ENCODE measurements around the gene BCDIN3D.

- TF ChIP-seq CTCF (IDR thresholded peaks at IDR 0.05) (no peak), IRF3 (IDR thresholded peaks at IDR 0.05; ENCODE audit: low read depth, low read length) (no peak), RCOR1 (IDR thresholded peaks at IDR 0.05; ENCODE audit: low read length) (no peak), RFX5 (IDR thresholded peaks at IDR 0.05; ENCODE audit: low read length) (no peak), CHD2 (IDR thresholded peaks at IDR 0.05; ENCODE audit: low read length, partially characterized antibody) (no peak), FOSL2 (IDR thresholded peaks at IDR 0.05; ENCODE audit: borderline replicate concordance, low read depth) (no peak), RAD21 (IDR thresholded peaks at IDR 0.05; ENCODE audit: low read length) (no peak), TAF1 (IDR thresholded peaks at IDR 0.05; ENCODE audit: borderline replicate concordance, low read depth, low read length) (no peak), MAX (IDR thresholded peaks at IDR 0.05; ENCODE audit: low read depth) (no peak), REST (IDR thresholded peaks at IDR 0.05; ENCODE audit: low read depth, low read length) (no peak)
Observed at GRCh38 chr12:49831717-49832116, 11.2 kb downstream of the BCDIN3D start.
